ENCODE data around the gene ZNF256. TPM values are rescaled to one million over a fixed set of nuclear protein-coding genes. Genes with fewer than 3 reads are reported as not detected.
"Not testable (repeated sequence)": the region's sequence is repeated elsewhere in the genome, so short reads cannot be mapped to it uniquely, and the experiment has no call there.

ZNF256 gene
- total RNA-seq, 2 donors from 2014 or later, result 10.4 to 11.0 TPM

DNA sequence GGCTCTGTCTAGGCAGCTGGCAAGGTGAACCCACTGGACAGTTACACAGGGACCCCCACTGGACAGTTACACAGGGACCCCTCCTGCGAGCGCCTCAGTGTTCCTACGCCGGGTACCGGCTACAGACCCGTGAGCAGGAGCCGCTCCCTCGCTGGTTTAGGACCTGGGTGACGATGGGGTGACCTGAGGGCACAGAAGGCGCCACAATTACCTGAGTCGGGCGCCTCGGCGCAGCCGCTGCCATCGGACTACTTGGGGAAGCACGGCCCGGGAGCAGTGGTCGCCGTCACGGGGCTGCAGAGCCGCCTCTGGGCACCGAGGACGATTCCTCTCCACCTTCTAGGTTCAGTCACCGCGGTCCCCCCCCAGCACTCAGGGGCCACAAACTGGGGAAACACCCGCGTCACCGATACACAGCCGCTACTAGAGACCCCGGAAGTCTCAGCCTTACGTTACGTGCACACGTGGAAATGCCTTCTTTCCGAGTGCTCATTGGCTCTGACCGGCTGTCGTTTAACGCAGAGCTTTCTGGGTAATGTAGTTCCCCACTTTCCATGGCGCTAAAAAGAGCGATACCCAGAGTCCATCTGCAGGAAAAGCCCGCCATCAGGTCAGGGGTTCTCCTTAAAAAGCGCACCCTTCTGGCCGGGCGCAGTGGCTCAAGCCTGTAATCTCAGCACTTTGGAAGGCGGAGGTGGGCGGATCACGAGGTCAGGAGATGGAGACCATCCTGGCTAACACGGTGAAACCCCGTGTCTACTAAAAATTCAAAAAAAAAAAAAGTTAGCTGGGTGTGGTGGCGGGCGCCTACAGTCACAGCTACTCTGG, 31.1 kb downstream of the ZNF256 start, which contains the start of gene ZNF417:
Gene ZNF417 (minus strand): TSS at position 425 of the 828 bp plus-strand sequence. CDS start 181 bp downstream, at position 244.
- TF ChIP-seq, protein P1, sequence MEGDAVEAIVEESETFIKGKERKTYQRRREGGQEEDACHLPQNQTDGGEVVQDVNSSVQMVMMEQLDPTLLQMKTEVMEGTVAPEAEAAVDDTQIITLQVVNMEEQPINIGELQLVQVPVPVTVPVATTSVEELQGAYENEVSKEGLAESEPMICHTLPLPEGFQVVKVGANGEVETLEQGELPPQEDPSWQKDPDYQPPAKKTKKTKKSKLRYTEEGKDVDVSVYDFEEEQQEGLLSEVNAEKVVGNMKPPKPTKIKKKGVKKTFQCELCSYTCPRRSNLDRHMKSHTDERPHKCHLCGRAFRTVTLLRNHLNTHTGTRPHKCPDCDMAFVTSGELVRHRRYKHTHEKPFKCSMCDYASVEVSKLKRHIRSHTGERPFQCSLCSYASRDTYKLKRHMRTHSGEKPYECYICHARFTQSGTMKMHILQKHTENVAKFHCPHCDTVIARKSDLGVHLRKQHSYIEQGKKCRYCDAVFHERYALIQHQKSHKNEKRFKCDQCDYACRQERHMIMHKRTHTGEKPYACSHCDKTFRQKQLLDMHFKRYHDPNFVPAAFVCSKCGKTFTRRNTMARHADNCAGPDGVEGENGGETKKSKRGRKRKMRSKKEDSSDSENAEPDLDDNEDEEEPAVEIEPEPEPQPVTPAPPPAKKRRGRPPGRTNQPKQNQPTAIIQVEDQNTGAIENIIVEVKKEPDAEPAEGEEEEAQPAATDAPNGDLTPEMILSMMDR (conservative IDR thresholded peaks at IDR 0.05), result peak; percentile 69
- Histone ChIP-seq H3K4me3 (ENCODE audit: low read length) (peak within 1 kb of the TSS; percentile 98), H3K9ac (ENCODE audit: extremely low read depth, low read length, poor library complexity, severe bottlenecking) (peak within 1 kb of the TSS; percentile 83), H3K36me3 (ENCODE audit: control insufficient read depth, insufficient read depth, low read length) (peaks cover 38% of the 10 kb centered on the region)
- H3K4me1 Mint-ChIP-seq, result peaks cover 20% of the 10 kb centered on the region
- H3K27me3 ChIP-seq (ENCODE audit: control insufficient read depth, insufficient read depth, low read length, poor library complexity, severe bottlenecking); H3K9me3 Mint-ChIP-seq; H3K27me3 Mint-ChIP-seq (ENCODE audit: insufficient read depth); H3K4me1 ChIP-seq (ENCODE audit: control insufficient read depth, insufficient read depth, low read length); H3K27ac ChIP-seq (ENCODE audit: low read depth, low read length); H3K9me3 ChIP-seq (ENCODE audit: control insufficient read depth, low read length): not testable (repeated sequence)
- peaks cover 69% of the 10 kb centered on the region for H3K36me3 Mint-ChIP-seq (ENCODE audit: low read depth)
- H3K4me3 Mint-ChIP-seq, result peak within 1 kb of the TSS; percentile 92
- 1% methylated on average over 25 to 51 of the region's 51 CpGs for WGBS, 2 experiments (ENCODE audit: insufficient coverage in 1 of 2, insufficient read length in 1 of 2)
- DNase-seq, result peak; percentile 97
- peak within 1 kb of the TSS; percentile 95 for H3K27ac Mint-ChIP-seq

DNA sequence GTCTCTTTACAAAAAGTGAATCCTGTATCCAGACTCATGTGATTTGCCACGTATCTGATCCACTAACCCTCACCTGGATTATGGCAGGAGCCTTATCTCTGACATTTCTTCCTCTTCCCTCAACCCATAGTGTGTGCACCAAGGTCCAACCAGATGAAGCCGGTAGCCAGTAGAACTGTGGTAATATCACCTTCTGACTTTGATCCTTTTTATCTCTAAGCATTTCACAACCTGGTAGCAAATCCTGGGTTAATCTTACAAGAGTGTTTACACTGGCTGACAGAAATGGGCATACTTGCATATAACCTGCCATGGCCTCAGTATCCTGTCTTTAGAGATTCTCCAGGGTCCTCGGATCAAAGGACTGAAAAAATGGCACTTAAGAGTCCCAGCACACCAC, 33.0 kb downstream of the ZNF256 start:
- H3K36me3 Mint-ChIP-seq (ENCODE audit: low read depth), result peaks cover 66% of the 10 kb centered on the region

DNA sequence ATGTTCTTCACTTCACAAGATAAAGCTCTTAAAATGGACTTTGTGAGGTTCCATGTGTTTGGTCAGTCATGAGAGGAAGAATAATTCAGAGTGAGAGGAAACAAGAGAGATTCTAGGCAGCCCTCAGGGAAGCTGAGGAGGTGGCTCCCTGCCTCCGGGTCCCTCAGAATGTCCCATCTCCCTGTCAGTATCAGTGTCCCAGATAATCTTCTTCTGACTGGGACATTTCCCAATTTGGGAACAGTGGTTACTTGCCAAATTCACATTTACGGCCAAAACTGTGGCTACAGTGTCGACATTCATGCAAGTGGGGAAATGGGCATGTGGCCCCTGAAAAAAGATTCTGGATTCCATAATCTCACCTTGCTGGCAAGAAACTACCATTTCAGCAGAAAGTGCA, 40.1 kb downstream of the ZNF256 start:
- Mint-ChIP-seq H3K36me3 (ENCODE audit: low read depth) (peaks cover 68% of the 10 kb centered on the region), H3K27ac (no peak overlapping the region), H3K4me3 (no peak overlapping the region), H3K4me1 (no peaks in the 10 kb centered on the region), H3K9me3 (peaks cover 17% of the 10 kb centered on the region), H3K27me3 (ENCODE audit: insufficient read depth) (no peaks in the 10 kb centered on the region)
- WGBS, 2 experiments (ENCODE audit: insufficient coverage in 1 of 2, insufficient read length in 1 of 2), result 92 to 98% methylated on average over 3 of the region's 3 CpGs
- H3K9me3 ChIP-seq (ENCODE audit: control insufficient read depth, low read length), result peaks cover 21% of the 10 kb centered on the region
- H3K9ac ChIP-seq (ENCODE audit: extremely low read depth, low read length, poor library complexity, severe bottlenecking), result no peak overlapping the region
- H3K4me1 ChIP-seq (ENCODE audit: control insufficient read depth, insufficient read depth, low read length), result no peaks in the 10 kb centered on the region
- H3K36me3 ChIP-seq (ENCODE audit: control insufficient read depth, insufficient read depth, low read length), result peaks cover 49% of the 10 kb centered on the region
- TF ChIP-seq, protein P1 (conservative IDR thresholded peaks at IDR 0.05), result no peak
- no peak overlapping the region for H3K27ac ChIP-seq (ENCODE audit: low read depth, low read length)
- no peaks in the 10 kb centered on the region for H3K27me3 ChIP-seq (ENCODE audit: control insufficient read depth, insufficient read depth, low read length, poor library complexity, severe bottlenecking)
- no peak overlapping the region for H3K4me3 ChIP-seq (ENCODE audit: low read length)
- DNase-seq, result no peak

More for the DNA sequence above, 33.0 kb downstream of the ZNF256 start:
- no peak for DNase-seq
- 88 to 93% methylated on average over 2 to 3 of the region's 3 CpGs for WGBS, 2 experiments (ENCODE audit: insufficient coverage in 1 of 2, insufficient read length in 1 of 2)
- H3K9ac ChIP-seq (ENCODE audit: extremely low read depth, low read length, poor library complexity, severe bottlenecking), result no peak overlapping the region
- no peaks in the 10 kb centered on the region for H3K27me3 ChIP-seq (ENCODE audit: control insufficient read depth, insufficient read depth, low read length, poor library complexity, severe bottlenecking)
- Mint-ChIP-seq H3K4me3 (peak overlapping the region; percentile 92), H3K27me3 (ENCODE audit: insufficient read depth) (no peaks in the 10 kb centered on the region), H3K4me1 (peaks cover 20% of the 10 kb centered on the region), H3K9me3 (peaks cover 3% of the 10 kb centered on the region), H3K27ac (no peak overlapping the region)
- H3K27ac ChIP-seq (ENCODE audit: low read depth, low read length), result no peak overlapping the region
- H3K36me3 ChIP-seq (ENCODE audit: control insufficient read depth, insufficient read depth, low read length), result peaks cover 28% of the 10 kb centered on the region
- peak overlapping the region; percentile 98 for H3K4me3 ChIP-seq (ENCODE audit: low read length)
- H3K9me3 ChIP-seq (ENCODE audit: control insufficient read depth, low read length), result no peaks in the 10 kb centered on the region
- peaks cover 3% of the 10 kb centered on the region for H3K4me1 ChIP-seq (ENCODE audit: control insufficient read depth, insufficient read depth, low read length)
- TF ChIP-seq, protein P1 (conservative IDR thresholded peaks at IDR 0.05), result no peak

Data from endodermal cell (in vitro differentiated cells).